ENCODE measurements around the gene SUV39H2. TPM values are rescaled to one million over a fixed set of nuclear protein-coding genes. Genes with fewer than 3 reads are reported as not detected.
A peak's percentile ranks its signal among the peaks of the same experiment; 100 is the strongest.

The SUV39H2 gene
- total RNA-seq, 1 donor from 2014 or later, result 39.7 TPM

- Mint-ChIP-seq H3K9me3 (peaks cover 5% of the 10 kb centered on the region), H3K27ac (peak overlapping the region; percentile 41), H3K36me3 (peaks cover 62% of the 10 kb centered on the region), H3K27me3 (no peaks in the 10 kb centered on the region), H3K4me3 (no peak overlapping the region), H3K4me1 (ENCODE audit: unreplicated experiment) (no peaks in the 10 kb centered on the region)
- no peak for DNase-seq (ENCODE audit: extremely low spot score, unreplicated experiment)
- no peak for TF ChIP-seq CTCF (conservative IDR thresholded peaks at IDR 0.05)
These were observed 45.3 kb downstream of the SUV39H2 start for GRCh38 chr10:14924013-14924412.

GRCh38 chr10:14925268-14925667 lies 46.6 kb downstream of the SUV39H2 start:
- Mint-ChIP-seq H3K27me3 (no peaks in the 10 kb centered on the region), H3K36me3 (peaks cover 51% of the 10 kb centered on the region)

GRCh38 chr10:14926061-14926470 lies 47.4 kb downstream of the SUV39H2 start:
- Mint-ChIP-seq H3K4me3 (peak overlapping the region; percentile 77), H3K36me3 (peaks cover 45% of the 10 kb centered on the region), H3K4me1 (ENCODE audit: unreplicated experiment) (no peaks in the 10 kb centered on the region), H3K27ac (peak overlapping the region; percentile 99), H3K27me3 (no peaks in the 10 kb centered on the region), H3K9me3 (peaks cover 5% of the 10 kb centered on the region)
- no peak for DNase-seq (ENCODE audit: extremely low spot score, unreplicated experiment)
- TF ChIP-seq CTCF (conservative IDR thresholded peaks at IDR 0.05), result no peak

More at GRCh38 chr10:14925268-14925667, 46.6 kb downstream of the SUV39H2 start:
- H3K27ac Mint-ChIP-seq, result peak overlapping the region; percentile 99
- H3K9me3 Mint-ChIP-seq, result peaks cover 5% of the 10 kb centered on the region
- no peak for TF ChIP-seq CTCF (conservative IDR thresholded peaks at IDR 0.05)
- no peaks in the 10 kb centered on the region for H3K4me1 Mint-ChIP-seq (ENCODE audit: unreplicated experiment)
- DNase-seq (ENCODE audit: extremely low spot score, unreplicated experiment), result no peak
- H3K4me3 Mint-ChIP-seq, result no peak overlapping the region

- Mint-ChIP-seq H3K27me3 (no peaks in the 10 kb centered on the region), H3K27ac (peak overlapping the region; percentile 99), H3K4me3 (no peak overlapping the region), H3K4me1 (ENCODE audit: unreplicated experiment) (no peaks in the 10 kb centered on the region), H3K36me3 (peaks cover 41% of the 10 kb centered on the region), H3K9me3 (peaks cover 5% of the 10 kb centered on the region)
- DNase-seq (ENCODE audit: extremely low spot score, unreplicated experiment), result no peak
- TF ChIP-seq CTCF (conservative IDR thresholded peaks at IDR 0.05), result no peak
These were observed 48.2 kb downstream of the SUV39H2 start for GRCh38 chr10:14926722-14927416.

DNA sequence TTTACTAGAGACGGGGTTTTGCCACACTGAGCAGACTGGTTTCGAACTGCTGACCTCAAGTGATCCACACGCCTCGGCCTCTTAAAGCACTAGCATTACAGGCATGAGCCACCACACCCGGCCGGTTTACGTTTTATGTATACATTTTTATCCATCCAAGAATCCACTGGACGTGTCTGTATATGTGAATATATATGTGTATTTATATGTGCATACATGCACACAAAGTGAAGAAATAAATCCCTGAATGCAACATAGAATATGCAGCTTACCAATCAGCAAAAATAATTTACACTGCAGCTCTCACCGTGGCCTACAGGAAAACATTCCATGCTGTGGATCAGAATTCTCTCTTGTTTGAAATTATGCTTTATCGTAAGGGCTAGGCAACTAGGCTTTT lies 51.9 kb downstream of the SUV39H2 start:
- Mint-ChIP-seq H3K36me3 (peaks cover 33% of the 10 kb centered on the region), H3K9me3 (peaks cover 5% of the 10 kb centered on the region), H3K27ac (no peak overlapping the region), H3K4me3 (no peak overlapping the region), H3K4me1 (ENCODE audit: unreplicated experiment) (no peaks in the 10 kb centered on the region), H3K27me3 (no peaks in the 10 kb centered on the region)
- no peak for DNase-seq (ENCODE audit: extremely low spot score, unreplicated experiment)
- TF ChIP-seq CTCF (conservative IDR thresholded peaks at IDR 0.05), result no peak
